ENCODE results near the gene GGCT.
"Not testable (repeated sequence)": the region's sequence is repeated elsewhere in the genome, so short reads cannot be mapped to it uniquely, and the experiment has no call there.

The GGCT gene

DNA sequence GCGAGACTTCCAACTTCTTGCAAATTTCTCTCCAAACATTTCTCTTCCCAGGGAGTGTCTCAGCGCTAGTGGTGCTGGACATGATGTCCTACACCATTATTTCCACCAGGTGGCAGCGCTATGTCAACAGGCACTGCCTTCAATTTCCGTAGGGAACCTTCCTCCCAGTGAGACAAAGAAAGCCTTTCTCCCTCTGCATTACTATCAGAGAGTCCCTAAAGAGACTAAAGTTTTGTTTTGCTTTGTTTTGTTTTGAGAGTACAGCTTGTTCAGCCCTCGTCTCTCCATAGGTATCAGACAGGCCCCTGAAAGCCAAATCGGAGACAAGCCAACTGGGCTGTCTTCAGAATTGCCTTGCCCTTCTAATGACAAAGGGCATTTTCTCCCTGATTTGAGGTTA is 44.2 kb upstream of the GGCT start:
- peaks cover 3% of the 10 kb centered on the region for H3K9me3 Mint-ChIP-seq
- H3K27me3 Mint-ChIP-seq (ENCODE audit: low read depth, poor library complexity) = no peaks in the 10 kb centered on the region
- H3K4me1 Mint-ChIP-seq = peaks cover 30% of the 10 kb centered on the region
- peak overlapping the region; percentile 64 for H3K27ac Mint-ChIP-seq
- TF ChIP-seq, protein P1, sequence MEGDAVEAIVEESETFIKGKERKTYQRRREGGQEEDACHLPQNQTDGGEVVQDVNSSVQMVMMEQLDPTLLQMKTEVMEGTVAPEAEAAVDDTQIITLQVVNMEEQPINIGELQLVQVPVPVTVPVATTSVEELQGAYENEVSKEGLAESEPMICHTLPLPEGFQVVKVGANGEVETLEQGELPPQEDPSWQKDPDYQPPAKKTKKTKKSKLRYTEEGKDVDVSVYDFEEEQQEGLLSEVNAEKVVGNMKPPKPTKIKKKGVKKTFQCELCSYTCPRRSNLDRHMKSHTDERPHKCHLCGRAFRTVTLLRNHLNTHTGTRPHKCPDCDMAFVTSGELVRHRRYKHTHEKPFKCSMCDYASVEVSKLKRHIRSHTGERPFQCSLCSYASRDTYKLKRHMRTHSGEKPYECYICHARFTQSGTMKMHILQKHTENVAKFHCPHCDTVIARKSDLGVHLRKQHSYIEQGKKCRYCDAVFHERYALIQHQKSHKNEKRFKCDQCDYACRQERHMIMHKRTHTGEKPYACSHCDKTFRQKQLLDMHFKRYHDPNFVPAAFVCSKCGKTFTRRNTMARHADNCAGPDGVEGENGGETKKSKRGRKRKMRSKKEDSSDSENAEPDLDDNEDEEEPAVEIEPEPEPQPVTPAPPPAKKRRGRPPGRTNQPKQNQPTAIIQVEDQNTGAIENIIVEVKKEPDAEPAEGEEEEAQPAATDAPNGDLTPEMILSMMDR (IDR thresholded peaks at IDR 0.05) = peak; percentile 80
- no peak overlapping the region for H3K4me3 Mint-ChIP-seq
- H3K36me3 Mint-ChIP-seq (ENCODE audit: low read depth) = peaks cover 16% of the 10 kb centered on the region
- peak; percentile 67 for DNase-seq

- peaks cover 30% of the 10 kb centered on the region for H3K4me1 Mint-ChIP-seq
- TF ChIP-seq, protein P1 (IDR thresholded peaks at IDR 0.05) = no peak
- H3K27ac Mint-ChIP-seq = no peak overlapping the region
- H3K27me3 Mint-ChIP-seq (ENCODE audit: low read depth, poor library complexity) = no peaks in the 10 kb centered on the region
- no peak overlapping the region for H3K4me3 Mint-ChIP-seq
- H3K36me3 Mint-ChIP-seq (ENCODE audit: low read depth) = peaks cover 14% of the 10 kb centered on the region
- H3K9me3 Mint-ChIP-seq = peaks cover 6% of the 10 kb centered on the region
- DNase-seq = no peak
Observed at GRCh38 chr7:30546596-30546995, 42.0 kb upstream of the GGCT start.

- no peaks in the 10 kb centered on the region for H3K27me3 Mint-ChIP-seq (ENCODE audit: low read depth, poor library complexity)
- DNase-seq = no peak
- H3K36me3 Mint-ChIP-seq (ENCODE audit: low read depth) = peaks cover 14% of the 10 kb centered on the region
- H3K4me1 Mint-ChIP-seq = peaks cover 30% of the 10 kb centered on the region
- H3K27ac Mint-ChIP-seq = no peak overlapping the region
- TF ChIP-seq, protein P1 (IDR thresholded peaks at IDR 0.05) = no peak
- no peak overlapping the region for H3K4me3 Mint-ChIP-seq
- H3K9me3 Mint-ChIP-seq = peaks cover 6% of the 10 kb centered on the region
Observed at GRCh38 chr7:30545791-30546555, 41.3 kb upstream of the GGCT start.

DNA sequence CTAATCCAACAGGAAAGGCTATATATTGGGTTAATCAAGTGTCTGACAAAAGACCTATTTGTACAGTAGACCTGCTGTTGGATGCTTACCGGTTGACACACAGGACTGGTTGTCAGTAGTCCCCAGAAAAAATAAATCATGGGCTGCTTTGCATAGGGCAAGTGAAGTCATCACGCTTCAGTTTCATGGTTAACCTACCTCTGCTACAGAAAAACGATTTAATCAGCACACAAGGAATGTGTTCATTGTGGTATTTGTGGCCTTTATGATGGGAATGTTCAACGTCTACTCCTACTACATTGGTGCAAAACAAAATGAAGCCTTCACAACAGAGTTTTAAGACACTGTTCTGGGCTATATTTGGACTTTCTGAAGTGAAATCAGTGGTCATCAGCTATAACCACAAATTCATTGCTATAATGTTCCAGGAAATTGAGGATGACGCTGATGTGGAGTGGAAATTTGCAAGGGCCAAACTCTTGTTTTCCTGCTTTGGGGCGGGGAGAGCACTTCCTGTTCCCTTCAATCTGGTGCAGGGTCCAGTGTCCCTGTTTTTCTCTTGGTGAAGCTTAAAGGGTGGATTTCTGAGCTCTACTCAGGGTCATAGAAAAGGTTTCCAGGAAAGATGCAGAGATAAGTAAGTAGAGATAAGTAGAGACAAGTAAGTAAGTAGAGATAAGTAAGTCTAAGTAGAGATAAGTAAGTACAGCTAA is 39.3 kb upstream of the GGCT start:
- no peak for DNase-seq
- H3K9me3 Mint-ChIP-seq = peaks cover 14% of the 10 kb centered on the region
- no peak overlapping the region for H3K4me3 Mint-ChIP-seq
- H3K36me3 Mint-ChIP-seq (ENCODE audit: low read depth) = peaks cover 23% of the 10 kb centered on the region
- TF ChIP-seq, protein P1 (IDR thresholded peaks at IDR 0.05) = no peak
- no peaks in the 10 kb centered on the region for H3K27me3 Mint-ChIP-seq (ENCODE audit: low read depth, poor library complexity)
- no peak overlapping the region for H3K27ac Mint-ChIP-seq
- peaks cover 17% of the 10 kb centered on the region for H3K4me1 Mint-ChIP-seq

GRCh38 chr7:30543115-30543514 is 38.5 kb upstream of the GGCT start:
- H3K27ac Mint-ChIP-seq = not testable (repeated sequence)

DNA sequence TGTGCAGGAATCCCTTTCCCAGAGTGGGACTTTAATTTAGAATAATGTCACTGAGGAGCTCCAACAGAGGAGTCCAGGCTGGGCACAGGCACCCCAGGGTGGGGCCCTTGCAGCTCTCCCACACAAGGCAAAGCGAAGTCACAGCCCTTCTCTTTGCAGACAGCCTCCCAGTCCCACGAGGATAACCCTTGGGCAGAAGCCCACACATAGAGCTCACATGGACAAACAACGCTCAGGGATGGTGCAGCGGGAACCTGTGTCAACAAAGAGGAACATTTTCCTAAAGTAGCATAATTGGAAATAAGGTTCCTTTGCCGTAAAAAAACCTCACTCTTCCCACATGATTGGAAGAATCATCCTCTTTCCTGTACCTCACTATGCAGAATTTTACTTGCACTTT is 29.3 kb upstream of the GGCT start:
- no peak for DNase-seq
- H3K27me3 Mint-ChIP-seq (ENCODE audit: low read depth, poor library complexity) = peaks cover 5% of the 10 kb centered on the region

More at GRCh38 chr7:30543115-30543514, 38.5 kb upstream of the GGCT start:
- Mint-ChIP-seq H3K4me1 (peaks cover 12% of the 10 kb centered on the region), H3K36me3 (ENCODE audit: low read depth) (peaks cover 31% of the 10 kb centered on the region), H3K9me3 (peaks cover 22% of the 10 kb centered on the region)
- not testable (repeated sequence) for DNase-seq; H3K27me3 Mint-ChIP-seq (ENCODE audit: low read depth, poor library complexity); H3K4me3 Mint-ChIP-seq

More for the DNA sequence above, 29.3 kb upstream of the GGCT start:
- no peaks in the 10 kb centered on the region for H3K4me1 Mint-ChIP-seq
- H3K36me3 Mint-ChIP-seq (ENCODE audit: low read depth) = peaks cover 28% of the 10 kb centered on the region
- peaks cover 26% of the 10 kb centered on the region for H3K9me3 Mint-ChIP-seq
- H3K4me3 Mint-ChIP-seq = no peak overlapping the region
- H3K27ac Mint-ChIP-seq = no peak overlapping the region
- TF ChIP-seq, protein P1 (IDR thresholded peaks at IDR 0.05) = no peak

All from nephron progenitor cell (in vitro differentiated cells).